ENCODE data around the gene TDRD15.

GRCh38 chr2:21102356-21102755 is 21.4 kb upstream of the TDRD15 start:
- no peak for TF ChIP-seq CTCF (IDR thresholded peaks at IDR 0.05)
- TF ChIP-seq POLR2A (IDR thresholded peaks at IDR 0.05; ENCODE audit: low read length): no peak
- no peak for TF ChIP-seq CBX2 (IDR thresholded peaks at IDR 0.05; ENCODE audit: borderline replicate concordance, low read depth)
- TF ChIP-seq EHF (CRISPR knock-in tag; IDR thresholded peaks at IDR 0.05): no peak
- no peak for TF ChIP-seq HOXA7 (CRISPR knock-in tag; IDR thresholded peaks at IDR 0.05)
- no peak for TF ChIP-seq HEYL (CRISPR knock-in tag; IDR thresholded peaks at IDR 0.05)
- TF ChIP-seq SREBF2 (IDR thresholded peaks at IDR 0.05): no peak
- TF ChIP-seq PBX3 (IDR thresholded peaks at IDR 0.05): no peak
- TF ChIP-seq PHF8 (IDR thresholded peaks at IDR 0.05; ENCODE audit: borderline replicate concordance, low read depth): no peak
- no peak for TF ChIP-seq CEBPB (IDR thresholded peaks at IDR 0.05)
- no peak for TF ChIP-seq REST (IDR thresholded peaks at IDR 0.05)
- no peak for TF ChIP-seq ELK1 (IDR thresholded peaks at IDR 0.05; ENCODE audit: low read depth, low read length)
